ENCODE measurements around the gene TXNDC17.
"Not testable (repeated sequence)": the region's sequence is repeated elsewhere in the genome, so short reads cannot be mapped to it uniquely, and the experiment has no call there.

TXNDC17 gene

GRCh38 chr17:6657633-6658287, 16.9 kb downstream of the TXNDC17 start:
- DNase-seq (ENCODE audit: insufficient read length, low spot score) (no peak), FAIRE-seq (peak; percentile 75)
- TF ChIP-seq PAX5 (IDR thresholded peaks at IDR 0.05; ENCODE audit: insufficient read depth, low read length, severe bottlenecking) (no peak), POLR2AphosphoS5 (IDR thresholded peaks at IDR 0.05; ENCODE audit: low read depth, low read length) (no peak), TAF1 (IDR thresholded peaks at IDR 0.05; ENCODE audit: low read depth, low read length) (no peak), POU2F2 (IDR thresholded peaks at IDR 0.05; ENCODE audit: low read depth, low read length) (no peak), POLR2A (IDR thresholded peaks at IDR 0.05; ENCODE audit: low read depth, low read length) (no peak), SPI1 (IDR thresholded peaks at IDR 0.05; ENCODE audit: low read depth, low read length) (no peak)

GRCh38 chr17:6658411-6658810, 17.6 kb downstream of the TXNDC17 start:
- FAIRE-seq: peak; percentile 81
- DNase-seq (ENCODE audit: insufficient read length, low spot score): not testable (repeated sequence)

- no peak for DNase-seq (ENCODE audit: insufficient read length, low spot score)
- FAIRE-seq: no peak
- TF ChIP-seq POU2F2 (IDR thresholded peaks at IDR 0.05; ENCODE audit: low read depth, low read length): no peak
These were observed 19.2 kb downstream of the TXNDC17 start for GRCh38 chr17:6660101-6660500.

GRCh38 chr17:6660805-6661463, 20.1 kb downstream of the TXNDC17 start:
- DNase-seq (ENCODE audit: insufficient read length, low spot score): no peak
- TF ChIP-seq POLR2AphosphoS5 (IDR thresholded peaks at IDR 0.05; ENCODE audit: low read depth, low read length) (no peak), SPI1 (IDR thresholded peaks at IDR 0.05; ENCODE audit: low read depth, low read length) (peak; percentile 94), POU2F2 (IDR thresholded peaks at IDR 0.05; ENCODE audit: low read depth, low read length) (peak; percentile 59; the same call in 1 of the 2 replicates)
- peak; percentile 100 for FAIRE-seq

GRCh38 chr17:6661464-6661848, 20.6 kb downstream of the TXNDC17 start:
- FAIRE-seq: no peak
- TF ChIP-seq POU2F2 (IDR thresholded peaks at IDR 0.05; ENCODE audit: low read depth, low read length) (no peak), PAX5 (IDR thresholded peaks at IDR 0.05; ENCODE audit: insufficient read depth, low read length, severe bottlenecking) (no peak), POLR2A (IDR thresholded peaks at IDR 0.05; ENCODE audit: low read depth, low read length) (no peak), POLR2AphosphoS5 (IDR thresholded peaks at IDR 0.05; ENCODE audit: low read depth, low read length) (no peak), TAF1 (IDR thresholded peaks at IDR 0.05; ENCODE audit: low read depth, low read length) (no peak), SPI1 (IDR thresholded peaks at IDR 0.05; ENCODE audit: low read depth, low read length) (no peak)
- no peak for DNase-seq (ENCODE audit: insufficient read length, low spot score)

- not testable (repeated sequence) for FAIRE-seq; DNase-seq (ENCODE audit: insufficient read length, low spot score)
These were observed 22.3 kb downstream of the TXNDC17 start for GRCh38 chr17:6663200-6663599.

GRCh38 chr17:6666077-6666521, 25.2 kb downstream of the TXNDC17 start:
- DNase-seq (ENCODE audit: insufficient read length, low spot score) (peak; percentile 49), FAIRE-seq (peak; percentile 97)
- TF ChIP-seq TAF1 (IDR thresholded peaks at IDR 0.05; ENCODE audit: low read depth, low read length) (no peak), POU2F2 (IDR thresholded peaks at IDR 0.05; ENCODE audit: low read depth, low read length) (no peak), PAX5 (IDR thresholded peaks at IDR 0.05; ENCODE audit: insufficient read depth, low read length, severe bottlenecking) (no peak), POLR2AphosphoS5 (IDR thresholded peaks at IDR 0.05; ENCODE audit: low read depth, low read length) (no peak), SPI1 (IDR thresholded peaks at IDR 0.05; ENCODE audit: low read depth, low read length) (no peak)

GRCh38 chr17:6666557-6666956, 25.7 kb downstream of the TXNDC17 start:
- TF ChIP-seq POLR2A (IDR thresholded peaks at IDR 0.05; ENCODE audit: low read depth, low read length) (no peak), POU2F2 (IDR thresholded peaks at IDR 0.05; ENCODE audit: low read depth, low read length) (no peak), TAF1 (IDR thresholded peaks at IDR 0.05; ENCODE audit: low read depth, low read length) (no peak), PAX5 (IDR thresholded peaks at IDR 0.05; ENCODE audit: insufficient read depth, low read length, severe bottlenecking) (no peak), SPI1 (IDR thresholded peaks at IDR 0.05; ENCODE audit: low read depth, low read length) (no peak), POLR2AphosphoS5 (IDR thresholded peaks at IDR 0.05; ENCODE audit: low read depth, low read length) (no peak)
- DNase-seq (ENCODE audit: insufficient read length, low spot score) (no peak), FAIRE-seq (no peak)

GRCh38 chr17:6667516-6667915, 26.7 kb downstream of the TXNDC17 start:
- FAIRE-seq: no peak

GRCh38 chr17:6668219-6668618, 27.4 kb downstream of the TXNDC17 start:
- no peak for TF ChIP-seq POU2F2 (IDR thresholded peaks at IDR 0.05; ENCODE audit: low read depth, low read length)
- no peak for TF ChIP-seq TAF1 (IDR thresholded peaks at IDR 0.05; ENCODE audit: low read depth, low read length)
- TF ChIP-seq SPI1 (IDR thresholded peaks at IDR 0.05; ENCODE audit: low read depth, low read length): no peak
- TF ChIP-seq POLR2A (IDR thresholded peaks at IDR 0.05; ENCODE audit: low read depth, low read length): no peak
- no peak for TF ChIP-seq POLR2AphosphoS5 (IDR thresholded peaks at IDR 0.05; ENCODE audit: low read depth, low read length)
- TF ChIP-seq PAX5 (IDR thresholded peaks at IDR 0.05; ENCODE audit: insufficient read depth, low read length, severe bottlenecking): no peak
- FAIRE-seq (no peak), DNase-seq (ENCODE audit: insufficient read length, low spot score) (no peak)

More at GRCh38 chr17:6667516-6667915, 26.7 kb downstream of the TXNDC17 start:
- TF ChIP-seq POLR2A (IDR thresholded peaks at IDR 0.05; ENCODE audit: low read depth, low read length): no peak
- TF ChIP-seq SPI1 (IDR thresholded peaks at IDR 0.05; ENCODE audit: low read depth, low read length): no peak
- no peak for TF ChIP-seq POU2F2 (IDR thresholded peaks at IDR 0.05; ENCODE audit: low read depth, low read length)
- no peak for TF ChIP-seq POLR2AphosphoS5 (IDR thresholded peaks at IDR 0.05; ENCODE audit: low read depth, low read length)
- no peak for TF ChIP-seq TAF1 (IDR thresholded peaks at IDR 0.05; ENCODE audit: low read depth, low read length)
- TF ChIP-seq PAX5 (IDR thresholded peaks at IDR 0.05; ENCODE audit: insufficient read depth, low read length, severe bottlenecking): no peak
- DNase-seq (ENCODE audit: insufficient read length, low spot score): no peak
